ES-I3 (cell line): ENCODE data around the gene DDX46.
A peak's percentile ranks its signal among the peaks of the same experiment; 100 is the strongest.
"Not testable (repeated sequence)": the region's sequence is repeated elsewhere in the genome, so short reads cannot be mapped to it uniquely, and the experiment has no call there.

Experiments used
- H3K36me3 ChIP-seq: 2 replicates; pipeline ENCODE4 v1.6.1; 2013; ENCODE audit warnings: mild to moderate bottlenecking, low read length, control low read depth, moderate library complexity; ENCODE audit not compliant: insufficient read depth
- H3K4me1 ChIP-seq: 2 replicates; pipeline ENCODE4 v1.6.1; 2013; ENCODE audit warnings: mild to moderate bottlenecking, control low read depth, low read length; ENCODE audit not compliant: insufficient read depth
- H3K9ac ChIP-seq: 2 replicates; pipeline ENCODE4 v1.6.1; 2013; ENCODE audit warnings: low read depth, mild to moderate bottlenecking, low read length, moderate library complexity
- H3K9me3 ChIP-seq: 2 replicates; pipeline ENCODE4 v1.6.1; 2013; ENCODE audit warnings: mild to moderate bottlenecking, low read length, moderate library complexity; ENCODE audit not compliant: control insufficient read depth, insufficient read depth

DDX46 gene

GRCh38 chr5:134758504-134759341, at the start of gene DDX46:
Gene DDX46 (plus strand): TSS chr5:134758779. CDS start chr5:134758939, 160 bp downstream.
- H3K36me3 ChIP-seq, result peaks cover under 1% of the 10 kb centered on the region; the same call in 1 of the 2 replicates
- H3K4me1 ChIP-seq, result peaks cover 7% of the 10 kb centered on the region
- H3K9ac ChIP-seq, result peak within 1 kb of the TSS; percentile 88
- no peaks in the 10 kb centered on the region for H3K9me3 ChIP-seq

- Histone ChIP-seq H3K9me3 (no peaks in the 10 kb centered on the region), H3K4me1 (no peaks in the 10 kb centered on the region), H3K36me3 (peaks cover 14% of the 10 kb centered on the region), H3K9ac (no peak overlapping the region)
Measured at GRCh38 chr5:134714120-134714519, 44.5 kb upstream of the DDX46 start.

GRCh38 chr5:134714541-134714940, 44.0 kb upstream of the DDX46 start:
- peaks cover 18% of the 10 kb centered on the region for H3K36me3 ChIP-seq
- no peaks in the 10 kb centered on the region for H3K9me3 ChIP-seq
- H3K9ac ChIP-seq, result no peak overlapping the region
- no peaks in the 10 kb centered on the region for H3K4me1 ChIP-seq

GRCh38 chr5:134715466-134715865, 43.1 kb upstream of the DDX46 start:
- not testable (repeated sequence) for H3K9ac ChIP-seq, H3K9me3 ChIP-seq, H3K4me1 ChIP-seq
- peaks cover 18% of the 10 kb centered on the region for H3K36me3 ChIP-seq

GRCh38 chr5:134724872-134725271, 33.7 kb upstream of the DDX46 start:
- Histone ChIP-seq H3K4me1 (no peaks in the 10 kb centered on the region), H3K9me3 (no peaks in the 10 kb centered on the region), H3K36me3 (no peaks in the 10 kb centered on the region; the same call in 1 of the 2 replicates), H3K9ac (no peak overlapping the region)

GRCh38 chr5:134732819-134733218, 25.8 kb upstream of the DDX46 start:
- no peaks in the 10 kb centered on the region for H3K9me3 ChIP-seq
- H3K4me1 ChIP-seq, result no peaks in the 10 kb centered on the region
- no peaks in the 10 kb centered on the region for H3K36me3 ChIP-seq
- H3K9ac ChIP-seq, result no peak overlapping the region

GRCh38 chr5:134735243-134735642, 23.3 kb upstream of the DDX46 start:
- Histone ChIP-seq H3K36me3 (no peaks in the 10 kb centered on the region), H3K9me3 (no peaks in the 10 kb centered on the region), H3K9ac (no peak overlapping the region), H3K4me1 (no peaks in the 10 kb centered on the region)

- H3K4me1 ChIP-seq, result no peaks in the 10 kb centered on the region
- no peaks in the 10 kb centered on the region for H3K9me3 ChIP-seq
- H3K9ac ChIP-seq, result no peak overlapping the region
- H3K36me3 ChIP-seq, result no peaks in the 10 kb centered on the region
Measured at GRCh38 chr5:134736173-134736812, 22.3 kb upstream of the DDX46 start.

GRCh38 chr5:134738133-134738962, 20.2 kb upstream of the DDX46 start, which contains the start of gene CAMLG:
Gene CAMLG (plus strand): TSS chr5:134738548. CDS start chr5:134738621, 73 bp downstream.
- Histone ChIP-seq H3K9ac (peak within 1 kb of the TSS; percentile 68), H3K4me1 (no peaks in the 10 kb centered on the region), H3K9me3 (no peaks in the 10 kb centered on the region), H3K36me3 (no peaks in the 10 kb centered on the region)

- H3K9me3 ChIP-seq, result no peaks in the 10 kb centered on the region
- no peaks in the 10 kb centered on the region for H3K4me1 ChIP-seq
- H3K36me3 ChIP-seq, result no peaks in the 10 kb centered on the region
- H3K9ac ChIP-seq, result peak overlapping the region; percentile 68
Measured at GRCh38 chr5:134738963-134739661, 19.5 kb upstream of the DDX46 start.

- Histone ChIP-seq H3K4me1 (no peaks in the 10 kb centered on the region), H3K36me3 (no peaks in the 10 kb centered on the region), H3K9me3 (no peaks in the 10 kb centered on the region), H3K9ac (no peak overlapping the region)
Measured at GRCh38 chr5:134741052-134741451, 17.5 kb upstream of the DDX46 start.

- Histone ChIP-seq H3K9me3 (no peaks in the 10 kb centered on the region), H3K36me3 (no peaks in the 10 kb centered on the region), H3K4me1 (no peaks in the 10 kb centered on the region), H3K9ac (no peak overlapping the region)
Measured at GRCh38 chr5:134742134-134742533, 16.4 kb upstream of the DDX46 start.

GRCh38 chr5:134749415-134749814, 9.2 kb upstream of the DDX46 start:
- Histone ChIP-seq H3K36me3 (no peaks in the 10 kb centered on the region), H3K4me1 (peaks cover 10% of the 10 kb centered on the region), H3K9ac (no peak overlapping the region), H3K9me3 (no peaks in the 10 kb centered on the region)

GRCh38 chr5:134758176-134758503, 439 bp upstream of the DDX46 start:
- Histone ChIP-seq H3K4me1 (peaks cover 7% of the 10 kb centered on the region), H3K9me3 (no peaks in the 10 kb centered on the region), H3K9ac (peak overlapping the region; percentile 88)

More at GRCh38 chr5:134758176-134758503, 439 bp upstream of the DDX46 start:
- no peaks in the 10 kb centered on the region for H3K36me3 ChIP-seq
